IPS-15b (cell line): Measurements from ENCODE around the gene HSPBP1.
A peak's percentile ranks its signal among the peaks of the same experiment; 100 is the strongest.

Experiments used
- H3K27me3 ChIP-seq: one replicate; pipeline ENCODE4 v1.6.1; 2013; ENCODE audit warnings: low read length; ENCODE audit not compliant: control insufficient read depth, insufficient read depth
- H3K36me3 ChIP-seq: one replicate; pipeline ENCODE4 v1.6.1; 2013; ENCODE audit warnings: low read length; ENCODE audit not compliant: control insufficient read depth, insufficient read depth
- H3K4me1 ChIP-seq: one replicate; pipeline ENCODE4 v1.6.1; 2013; ENCODE audit warnings: mild to moderate bottlenecking, low read length; ENCODE audit not compliant: control insufficient read depth, insufficient read depth
- H3K4me3 ChIP-seq: one replicate; pipeline ENCODE4 v1.5.1; 2013; ENCODE audit warnings: low read depth, low read length
- H3K9ac ChIP-seq: one replicate; pipeline ENCODE4 v1.6.1; 2013; ENCODE audit warnings: low read depth, mild to moderate bottlenecking, low read length
- H3K9me3 ChIP-seq: one replicate; pipeline ENCODE4 v1.6.1; 2013; ENCODE audit warnings: mild to moderate bottlenecking, low read length; ENCODE audit not compliant: control insufficient read depth, insufficient read depth

HSPBP1 gene

GRCh38 chr19:55302318-55302703 is 22.4 kb upstream of the HSPBP1 start:
- H3K4me3 ChIP-seq, result peak overlapping the region; percentile 33
- H3K9ac ChIP-seq, result no peak overlapping the region

GRCh38 chr19:55301459-55302317 is 21.8 kb upstream of the HSPBP1 start:
- peaks cover 53% of the 10 kb centered on the region for H3K36me3 ChIP-seq
- H3K4me1 ChIP-seq, result peaks cover 3% of the 10 kb centered on the region
- H3K9me3 ChIP-seq, result no peaks in the 10 kb centered on the region
- H3K4me3 ChIP-seq, result peak overlapping the region; percentile 33
- H3K27me3 ChIP-seq, result no peaks in the 10 kb centered on the region
- no peak overlapping the region for H3K9ac ChIP-seq

More at GRCh38 chr19:55302318-55302703, 22.4 kb upstream of the HSPBP1 start:
- H3K27me3 ChIP-seq, result no peaks in the 10 kb centered on the region
- H3K9me3 ChIP-seq, result no peaks in the 10 kb centered on the region
- peaks cover 53% of the 10 kb centered on the region for H3K36me3 ChIP-seq
- peaks cover 3% of the 10 kb centered on the region for H3K4me1 ChIP-seq

DNA sequence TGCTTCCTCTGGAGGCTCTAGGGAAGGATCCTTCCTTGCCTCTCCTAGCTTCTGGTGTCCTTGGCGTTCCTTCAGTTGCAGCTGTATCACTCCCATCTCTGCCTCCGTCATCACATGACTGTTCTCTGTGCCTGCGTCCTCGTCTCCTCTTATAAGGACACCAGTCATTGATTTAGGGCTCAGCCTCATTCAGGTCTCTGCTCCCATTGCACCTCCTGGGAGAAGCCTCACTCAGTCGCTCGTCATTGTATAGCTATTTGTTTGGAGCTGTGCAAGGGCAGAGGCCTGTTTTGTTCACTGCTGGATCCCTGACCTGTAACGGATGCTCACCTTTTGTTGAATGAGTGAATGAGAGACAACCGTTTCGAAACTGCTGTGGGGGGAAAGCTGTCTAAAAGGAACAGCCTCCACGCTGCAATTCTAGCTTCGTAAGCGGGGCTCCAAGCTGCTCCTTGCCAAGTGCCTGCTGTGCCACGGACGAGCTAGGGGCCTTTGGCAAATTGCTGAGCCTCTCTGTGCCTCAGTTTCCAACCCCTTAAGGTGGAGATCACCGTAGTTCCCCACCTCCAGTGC is 21.1 kb upstream of the HSPBP1 start:
- Histone ChIP-seq H3K27me3 (no peaks in the 10 kb centered on the region), H3K4me1 (peaks cover 3% of the 10 kb centered on the region), H3K36me3 (peaks cover 48% of the 10 kb centered on the region), H3K9ac (no peak overlapping the region), H3K9me3 (no peaks in the 10 kb centered on the region), H3K4me3 (peak overlapping the region; percentile 22)

DNA sequence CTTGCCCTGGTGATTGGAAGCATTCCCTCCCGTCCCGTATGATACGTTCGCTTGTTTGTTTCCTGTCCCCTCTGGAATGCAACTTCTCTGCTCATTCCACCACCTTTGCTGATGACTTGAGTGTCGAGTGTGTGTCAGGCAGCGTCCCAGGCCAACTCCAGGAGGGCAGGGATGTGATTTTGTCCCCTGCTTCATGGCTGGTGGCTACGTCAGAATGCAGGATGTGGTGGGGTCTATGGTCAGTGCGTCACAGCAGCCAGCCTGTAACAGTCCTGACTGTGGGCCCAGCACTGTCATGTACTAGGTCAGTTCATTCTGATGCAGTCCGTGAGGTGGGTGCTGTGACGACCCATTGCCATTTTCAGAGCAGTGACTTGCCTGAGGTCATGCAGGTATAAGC is 20.1 kb upstream of the HSPBP1 start:
- Histone ChIP-seq H3K36me3 (peaks cover 44% of the 10 kb centered on the region), H3K9ac (no peak overlapping the region), H3K4me3 (no peak overlapping the region)

GRCh38 chr19:55297267-55297666 is 17.4 kb upstream of the HSPBP1 start:
- H3K4me1 ChIP-seq, result peaks cover 3% of the 10 kb centered on the region
- no peaks in the 10 kb centered on the region for H3K27me3 ChIP-seq
- H3K36me3 ChIP-seq, result peaks cover 31% of the 10 kb centered on the region
- no peaks in the 10 kb centered on the region for H3K9me3 ChIP-seq
- no peak overlapping the region for H3K9ac ChIP-seq
- H3K4me3 ChIP-seq, result no peak overlapping the region

More for the DNA sequence above, 20.1 kb upstream of the HSPBP1 start:
- H3K27me3 ChIP-seq, result no peaks in the 10 kb centered on the region
- no peaks in the 10 kb centered on the region for H3K9me3 ChIP-seq
- H3K4me1 ChIP-seq, result peaks cover 3% of the 10 kb centered on the region

- Histone ChIP-seq H3K9ac (no peak overlapping the region), H3K36me3 (peaks cover 33% of the 10 kb centered on the region), H3K4me3 (no peak overlapping the region), H3K4me1 (no peaks in the 10 kb centered on the region), H3K27me3 (no peaks in the 10 kb centered on the region), H3K9me3 (no peaks in the 10 kb centered on the region)
These were observed 9.3 kb upstream of the HSPBP1 start for GRCh38 chr19:55289117-55289796.

DNA sequence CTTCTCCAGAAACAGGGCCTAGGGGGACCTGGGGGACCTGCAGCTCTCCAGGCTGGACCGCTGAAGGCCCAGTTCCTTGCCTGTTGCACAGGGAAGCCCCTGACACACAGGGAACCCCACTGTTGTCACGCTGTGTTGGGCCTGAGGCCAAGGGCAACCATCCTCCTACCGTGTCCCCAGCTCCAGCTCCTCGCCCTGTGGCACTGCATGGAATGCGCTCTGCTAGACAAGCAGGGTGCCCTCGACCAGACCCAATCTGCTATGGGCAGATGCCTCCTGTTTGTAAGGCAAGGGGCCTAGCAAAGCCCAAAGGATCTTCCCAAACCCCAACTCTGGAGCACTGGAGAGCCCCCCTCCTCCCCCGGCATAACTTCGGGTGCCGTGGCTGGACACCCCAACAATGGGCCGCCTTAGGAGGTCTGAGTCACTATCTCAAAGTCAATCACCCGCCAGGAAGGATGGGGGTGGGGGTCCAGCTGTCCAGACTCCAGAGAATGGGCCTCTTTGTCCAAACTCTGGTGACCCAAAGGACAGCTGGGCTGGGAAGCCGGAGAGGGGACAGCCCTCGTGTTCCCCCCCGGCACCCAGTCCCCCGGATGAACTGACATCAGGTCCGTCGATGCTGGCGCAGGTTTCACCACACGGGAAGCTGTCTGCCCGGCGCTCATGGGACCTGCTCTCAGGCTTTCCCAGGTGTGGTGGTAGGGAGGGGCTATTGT is 7.6 kb upstream of the HSPBP1 start:
- Histone ChIP-seq H3K4me3 (no peak overlapping the region), H3K27me3 (no peaks in the 10 kb centered on the region), H3K4me1 (no peaks in the 10 kb centered on the region), H3K9me3 (no peaks in the 10 kb centered on the region), H3K9ac (no peak overlapping the region), H3K36me3 (peaks cover 27% of the 10 kb centered on the region)

DNA sequence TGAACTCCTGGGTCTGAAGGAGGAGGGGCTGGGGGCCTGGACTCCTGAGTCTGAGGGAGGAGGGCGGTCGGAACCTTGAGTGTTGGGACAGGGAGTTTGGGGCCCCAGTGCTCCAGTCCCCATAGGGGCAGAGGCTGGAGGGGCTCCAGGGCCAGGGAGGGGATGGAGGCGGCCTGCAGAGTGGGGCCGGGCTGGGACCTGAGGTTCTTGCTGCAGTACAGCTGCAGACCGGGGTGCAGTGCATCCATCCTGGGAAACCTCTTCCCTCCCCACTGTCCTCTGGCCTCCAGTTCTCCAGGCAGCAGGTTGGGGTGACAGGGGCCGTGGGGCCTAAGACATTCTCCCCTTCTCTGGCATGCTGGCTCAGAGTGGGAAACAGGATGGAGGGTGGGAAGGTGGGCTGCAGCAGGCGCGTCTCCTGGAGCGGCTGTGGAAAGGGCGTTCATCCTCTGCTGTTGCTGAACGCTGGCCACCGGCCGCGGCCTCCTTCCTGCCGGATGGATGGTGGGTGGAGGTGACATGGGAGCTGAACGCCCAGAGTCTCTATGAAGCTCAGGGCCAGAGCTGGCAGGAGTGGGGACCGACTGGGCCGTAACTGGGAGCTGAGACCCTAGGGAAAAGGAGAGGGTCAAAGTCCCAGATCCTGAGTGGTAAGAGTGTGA is 5.5 kb upstream of the HSPBP1 start:
- Histone ChIP-seq H3K9ac (no peak overlapping the region), H3K36me3 (peaks cover 23% of the 10 kb centered on the region), H3K4me1 (peaks cover 6% of the 10 kb centered on the region), H3K27me3 (no peaks in the 10 kb centered on the region), H3K4me3 (peak overlapping the region; percentile 43), H3K9me3 (no peaks in the 10 kb centered on the region)

GRCh38 chr19:55284405-55285058 is 4.6 kb upstream of the HSPBP1 start:
- Histone ChIP-seq H3K9ac (peak overlapping the region; percentile 54), H3K4me3 (peak overlapping the region; percentile 43), H3K4me1 (peaks cover 6% of the 10 kb centered on the region), H3K36me3 (peaks cover 21% of the 10 kb centered on the region), H3K27me3 (no peaks in the 10 kb centered on the region), H3K9me3 (no peaks in the 10 kb centered on the region)

DNA sequence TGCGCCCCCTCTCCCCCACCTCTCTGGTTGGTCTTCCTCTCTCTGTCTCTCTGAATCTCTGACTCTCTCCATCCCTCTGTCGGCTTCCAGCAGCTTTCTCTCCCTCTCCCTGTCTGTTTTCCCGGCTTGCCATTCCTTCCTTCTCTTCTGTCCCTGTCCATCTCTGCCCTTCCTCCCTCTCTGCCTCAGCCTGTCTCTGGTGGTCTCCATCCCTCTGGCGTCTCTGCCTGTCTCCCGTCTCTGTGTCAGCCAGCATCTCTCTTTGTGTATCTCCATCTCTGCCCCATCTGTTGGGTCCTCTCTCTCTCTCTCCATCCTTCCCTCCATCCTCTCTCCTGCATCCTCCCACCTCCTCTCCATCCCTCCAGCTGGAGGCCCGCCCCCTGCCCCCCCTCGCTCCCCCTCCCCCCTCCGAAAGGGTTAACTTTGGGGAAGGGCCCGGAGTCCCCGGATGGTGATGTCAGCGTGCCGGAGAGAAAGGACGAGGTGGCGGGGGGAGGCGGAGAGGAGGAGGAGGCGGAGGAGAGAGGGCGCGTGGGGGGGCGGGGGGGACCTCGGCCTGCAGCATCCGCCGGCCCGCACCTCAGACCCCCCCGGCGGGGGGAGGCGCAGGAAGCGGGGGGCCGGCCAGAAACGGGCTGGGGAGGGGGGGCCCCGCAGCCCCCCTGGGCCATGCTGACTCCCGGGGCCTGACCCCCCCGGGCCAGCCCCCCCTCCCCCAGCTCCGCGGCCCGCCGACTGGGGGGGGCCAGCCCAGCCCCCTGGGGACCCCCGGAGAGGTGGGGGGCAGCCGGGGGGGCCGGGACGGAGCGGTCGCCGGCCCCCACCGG is 3.9 kb upstream of the HSPBP1 start, which contains the start of gene BRSK1:
TSS of gene BRSK1 (plus strand) at position 450 of the 830 bp plus-strand sequence. CDS start 446 bp downstream, outside the sequence.
- Histone ChIP-seq H3K4me3 (peak within 1 kb of the TSS; percentile 43), H3K9me3 (no peaks in the 10 kb centered on the region), H3K4me1 (peaks cover 6% of the 10 kb centered on the region), H3K9ac (peak within 1 kb of the TSS; percentile 54), H3K36me3 (peaks cover 13% of the 10 kb centered on the region), H3K27me3 (no peaks in the 10 kb centered on the region)
